HepG2 (cell line): ENCODE data around the gene MBTPS2. TPM values are rescaled to one million over a fixed set of nuclear protein-coding genes. Genes with fewer than 3 reads are reported as not detected.

Experiments used
- ATAC-seq: fragments of 200-7000 bp; cut with Tn5 transposase; 3 replicates; pipeline ENCODE4 v1.9.1; 2020; ENCODE audit warnings: mild to moderate bottlenecking, moderate library complexity
- BruUV-seq: library from RNA; stranded (reverse); fragments of 400-500 nt; replicated peaks from 2 replicates; lab custom pipeline; 2021; lab: Mats Ljungman, UMichigan
- CTCF ChIA-PET: fragments of 300-600 bp; formaldehyde crosslinking; extraction: SDS; loops from one replicate; lab custom pipeline; 2021; ENCODE audit warnings: low total read pairs, inconsistent platforms, low intra/inter-chr PET ratio; lab: Yijun Ruan, JAX
- POLR2A ChIA-PET: fragments of 350-600 bp; sonication (Branson Sonifier 250); formaldehyde crosslinking; loops from one replicate; lab custom pipeline; 2020; ENCODE audit warnings: antibody characterized with exemption, inconsistent platforms; lab: Yijun Ruan, JAX
- DNase-seq: peaks from one replicate; pipeline ENCODE4 v3.0.0-alpha.2; 2015; ENCODE audit warnings: low spot score
- FAIRE-seq: peaks from 3 replicates; lab custom pipeline; 2011; peaks lifted over from hg19 to GRCh38; lab: Jason Lieb, UNC
- H2AFZ ChIP-seq: one replicate; pipeline ENCODE4 v1.6.1; 2011; ENCODE audit warnings: low read length, inconsistent platforms
- H3K27ac ChIP-seq: fragments of 300-600 bp; 3 replicates; pipeline ENCODE4 v1.8.0; 2011; ENCODE audit warnings: mixed run types, mild to moderate bottlenecking, mixed read lengths, low read length, inconsistent platforms; ENCODE audit not compliant: insufficient read depth; ENCODE audit errors: extremely low read length
- H3K27me3 ChIP-seq, 2 experiments: fragments of 200-600 bp in 1 of 2; 2 replicates in 1 of 2; 3 replicates in 1 of 2; pipeline versions ENCODE4 v1.6.0 to v1.8.0; 2011; ENCODE audit warnings: low read length in 2 of 2, mild to moderate bottlenecking in 2 of 2, moderate library complexity in 2 of 2, inconsistent platforms in 1 of 2; ENCODE audit not compliant: insufficient read depth in 2 of 2, control insufficient read depth in 1 of 2
- H3K36me3 ChIP-seq, 2 experiments: fragments of 200-600 bp in 1 of 2; replicated peaks in 1 of 2; 2 replicates in 1 of 2; 3 replicates in 1 of 2; pipeline versions ENCODE4 v1.5.1 to v1.8.0; 2011; ENCODE audit warnings: low read length in 2 of 2, inconsistent platforms in 1 of 2; ENCODE audit not compliant: insufficient read depth in 2 of 2, control insufficient read depth in 1 of 2
- H3K4me1 ChIP-seq: 2 replicates; pipeline ENCODE4 v1.5.1; 2012; ENCODE audit warnings: low read length, inconsistent platforms; ENCODE audit not compliant: insufficient read depth
- H3K4me2 ChIP-seq: 2 replicates; pipeline ENCODE4 v1.6.0; 2011; ENCODE audit warnings: low read depth, low read length, inconsistent platforms
- H3K4me3 ChIP-seq, 3 experiments: fragments of 200-600 bp in 1 of 3; sonication (generic), shearing (Covaris generic) in 1 of 3; replicated peaks in 1 of 3; 2 replicates each; pipeline ENCODE4 v1.5.1; 2011 to 2016; ENCODE audit warnings: low read length in 3 of 3, inconsistent platforms in 2 of 3, low read depth in 2 of 3, mild to moderate bottlenecking in 2 of 3, control low read depth in 1 of 3, mixed read lengths in 1 of 3; ENCODE audit not compliant: insufficient read depth in 1 of 3
- H3K79me2 ChIP-seq: one replicate; pipeline ENCODE4 v1.6.1; 2011; ENCODE audit warnings: low read length, inconsistent platforms; ENCODE audit not compliant: insufficient read depth
- H3K9ac ChIP-seq: 2 replicates; pipeline ENCODE4 v1.6.0; 2011; ENCODE audit warnings: mild to moderate bottlenecking, low read depth, low read length, inconsistent platforms; ENCODE audit not compliant: insufficient read depth
- H3K9me3 ChIP-seq: 2 replicates; pipeline ENCODE4 v1.5.1; 2012; ENCODE audit warnings: mild to moderate bottlenecking, low read length
- H4K20me1 ChIP-seq: 2 replicates; pipeline ENCODE4 v1.6.0; 2011; ENCODE audit warnings: inconsistent platforms, mild to moderate bottlenecking, low read length, moderate library complexity; ENCODE audit not compliant: insufficient read depth
- ASH2L ChIP-seq: fragments of 300-600, 200-600 bp; sonication (generic); IDR thresholded peaks from 2 replicates; pipeline ENCODE4 v1.7.0; 2017; ENCODE audit warnings: low read depth, mild to moderate bottlenecking, moderate library complexity, mixed read lengths, low read length; ENCODE audit not compliant: insufficient read length
- EED ChIP-seq: sonication (generic); formaldehyde crosslinking; IDR thresholded peaks from 2 replicates; pipeline ENCODE4 v1.5.0; 2020; ENCODE audit warnings: mild to moderate bottlenecking, missing genetic modification reagents
- EP300 ChIP-seq, 3 experiments: sonication (generic) in 1 of 3; formaldehyde crosslinking in 1 of 3; IDR thresholded peaks; 2 replicates each; pipeline versions ENCODE4 v1.5.1 to v1.6.1; 2011 to 2020; ENCODE audit warnings: low read depth in 2 of 3, low read length in 2 of 3, borderline replicate concordance in 1 of 3, improper control_type of control experiment in 1 of 3, mild to moderate bottlenecking in 1 of 3, missing genetic modification reagents in 1 of 3, moderate library complexity in 1 of 3
- ETV5 ChIP-seq: IDR thresholded peaks from 2 replicates; pipeline ENCODE4 v1.6.1; 2018; ENCODE audit warnings: missing biosample characterization, missing genetic modification reagents, inconsistent platforms, borderline replicate concordance
- FIP1L1 ChIP-seq: fragments of 200-400 bp; formaldehyde crosslinking; IDR thresholded peaks from 2 replicates; pipeline ENCODE4 v1.6.1; 2018; ENCODE audit warnings: low read depth, mild to moderate bottlenecking, low read length, moderate library complexity, borderline replicate concordance; ENCODE audit not compliant: insufficient read depth
- HIC2 ChIP-seq: sonication (generic); formaldehyde crosslinking; IDR thresholded peaks from 2 replicates; pipeline ENCODE4 v1.9.0; 2022; ENCODE audit warnings: low read depth, missing genetic modification reagents
- JUNB ChIP-seq: sonication (generic); formaldehyde crosslinking; IDR thresholded peaks from 2 replicates; pipeline ENCODE4 v1.8.0; 2022; ENCODE audit warnings: missing genetic modification reagents, mild to moderate bottlenecking, borderline replicate concordance
- KAT8 ChIP-seq: IDR thresholded peaks from 2 replicates; pipeline ENCODE4 v1.6.1; 2016; ENCODE audit warnings: missing genetic modification reagents, missing compliant biosample characterization
- KDM6A ChIP-seq: IDR thresholded peaks from 2 replicates; pipeline ENCODE4 v1.6.1; 2016; ENCODE audit warnings: low read depth
- MAFF ChIP-seq: IDR thresholded peaks from 2 replicates; pipeline ENCODE4 v1.6.1; 2011; ENCODE audit warnings: low read depth, low read length, improper control_type of control experiment
- MAFK ChIP-seq, 2 experiments: IDR thresholded peaks in 1 of 2; conservative IDR thresholded peaks in 1 of 2; 2 replicates each; pipeline ENCODE4 v1.6.1; 2011; ENCODE audit warnings: improper control_type of control experiment in 2 of 2, low read length in 2 of 2
- RERE ChIP-seq: IDR thresholded peaks from 2 replicates; pipeline ENCODE4 v1.6.1; 2016; ENCODE audit warnings: low read depth, missing genetic modification reagents, missing compliant biosample characterization
- TEAD2 ChIP-seq: sonication (generic); formaldehyde crosslinking; IDR thresholded peaks from 2 replicates; pipeline ENCODE4 v1.9.0; 2021; ENCODE audit warnings: missing genetic modification reagents
- TGIF2 ChIP-seq: IDR thresholded peaks from 2 replicates; pipeline ENCODE4 v1.6.1; 2016; ENCODE audit warnings: control low read depth, missing compliant biosample characterization
- ZBTB8A ChIP-seq: sonication (generic); formaldehyde crosslinking; IDR thresholded peaks from 2 replicates; pipeline ENCODE4 v1.4.0; 2020; ENCODE audit warnings: mild to moderate bottlenecking, low read depth, missing genetic modification reagents, borderline replicate concordance
- ZSCAN21 ChIP-seq: sonication (generic); formaldehyde crosslinking; IDR thresholded peaks from 2 replicates; pipeline ENCODE4 v1.8.0; 2022; ENCODE audit warnings: mild to moderate bottlenecking, missing genetic modification reagents, moderate library complexity, borderline replicate concordance
- ZSCAN9 ChIP-seq: IDR thresholded peaks from 2 replicates; pipeline ENCODE4 v1.6.1; 2016; ENCODE audit warnings: borderline replicate concordance
- WGBS: methylation state at CpG from one replicate; pipeline ENCODE4 v1.1.6; 2017; ENCODE audit warnings: low lambda C conversion rate; 5-methylcytosine and 5-hydroxymethylcytosine counted together
- in situ Hi-C: cut with HindIII; loops from 2 replicates; pipeline ENCODE4 v1.10.0; 2017; ENCODE audit warnings: low pct_unique_long_range_greater_than_20kb; ENCODE audit not compliant: extremely low pct_ligation_motif_present
- intact Hi-C: fragments of 100-400 bp; cut with micrococcal nuclease; formaldehyde crosslinking; loops from one replicate; pipeline ENCODE4 v1.10.0; 2022; ENCODE audit not compliant: unreplicated experiment
- polyA plus RNA-seq, 8 experiments: library from polyadenylated mRNA; depleted of rRNA in 3 of 8; stranded (reverse) in 7 of 8; unstranded in 1 of 8; fragments of >200 nt; fragmentation: Illumina TruSeq in 4 of 8; extraction: Trizol in 4 of 8; gene quantifications; 2 replicates each; pipeline versions ENCODE4 v1.2.1 to v1.2.3, GENCODE V29; 2011 to 2016; ENCODE audit warnings: low read depth in 4 of 8, missing spikeins in 1 of 8, mixed read lengths in 1 of 8; ENCODE audit not compliant: insufficient read depth in 1 of 8
- total RNA-seq, 5 experiments: library from RNA; depleted of rRNA; stranded (reverse); fragments of >200 nt; fragmentation: Illumina TruSeq; extraction: Trizol; gene quantifications; 2 replicates each; pipeline ENCODE4 v1.2.3, GENCODE V29; 2016; ENCODE audit warnings: low read depth in 1 of 5

Gene MBTPS2
- total and polyA plus RNA-seq, 2 of the 13 experiments (the other 11 are each of a cell fraction or from before 2014, with no cell fraction given), result 5.7 to 14.4 TPM

GRCh38 chrX:21843179-21843578, 3.8 kb downstream of the MBTPS2 start:
- H3K9ac ChIP-seq, result no peak overlapping the region
- ChIA-PET POLR2A (no interaction called here), CTCF (no interaction called here)
- DNase-seq (peak; percentile 39), FAIRE-seq (no peak), ATAC-seq (peak; percentile 45; the same call in 2 of the 3 replicates)
- peaks cover 31% of the 10 kb centered on the region for H3K4me1 ChIP-seq
- H3K4me3 ChIP-seq, result no peak overlapping the region
- H3K27me3 ChIP-seq, result no peaks in the 10 kb centered on the region
- WGBS, result 1% methylated on average over 5 of the region's 5 CpGs
- in situ Hi-C loops, result no loop called here
- peaks cover 10% of the 10 kb centered on the region for H3K79me2 ChIP-seq
- H4K20me1 ChIP-seq, result no peaks in the 10 kb centered on the region
- no peak overlapping the region for H2AFZ ChIP-seq
- peaks cover 0 to 6% of the 10 kb centered on the region in 2 experiments; a peak in 1 of 5 replicates for H3K36me3 ChIP-seq
- H3K4me2 ChIP-seq, result 0 out of 2 replicates have a peak overlapping the region, but pooled peaks have one; percentile 5
- BruUV-seq, result no TSS peak
- no peak overlapping the region for H3K27ac ChIP-seq
- intact Hi-C loops, result loop anchor here (10.0 kb wide), 1 partner anchor 1942 kb away; the partner anchor contains the start of gene SAT1
- no peaks in the 10 kb centered on the region for H3K9me3 ChIP-seq
- TF ChIP-seq ASH2L, result no peak
- no peak for TF ChIP-seq ZBTB8A (CRISPR knock-in tag)
- no peak for TF ChIP-seq HIC2
- TF ChIP-seq ZSCAN9, result no peak
- no peak for TF ChIP-seq ETV5 (CRISPR knock-in tag)
- no peak for TF ChIP-seq RERE (CRISPR knock-in tag)
- no peak for TF ChIP-seq ZSCAN21 (CRISPR knock-in tag)
- no peak for TF ChIP-seq EED (CRISPR knock-in tag)
- no peak for TF ChIP-seq KAT8
- TF ChIP-seq TGIF2 (CRISPR knock-in tag), result no peak
- no peak for TF ChIP-seq FIP1L1
- no peak for TF ChIP-seq JUNB
- no peak for TF ChIP-seq KDM6A (CRISPR knock-in tag)
- peak; percentile 26 to 43; a peak in 2 of 4 replicates for TF ChIP-seq MAFK (conservative IDR thresholded peaks at IDR 0.05 in 1 of 2, IDR thresholded peaks at IDR 0.05 in 1 of 2; ENCODE audit: low read length in 2 of 2)
- 0 out of 2 replicates have a peak, but pooled peaks have one; percentile 27 for TF ChIP-seq MAFF
- no peak for TF ChIP-seq EP300 (IDR thresholded peaks at IDR 0.05; ENCODE audit: low read depth in 2 of 2, low read length in 2 of 2)
- no peak for TF ChIP-seq EP300 (CRISPR knock-in tag; IDR thresholded peaks at IDR 0.05; ENCODE audit: borderline replicate concordance)
- no peak for TF ChIP-seq TEAD2 (CRISPR knock-in tag)
